Head of caudate nucleus (tissue), 42 donors: Measurements from ENCODE around the gene SMIM12.

Experiments used
- DNase-seq, 42 donors: peaks; one replicate each; pipeline versions ENCODE4 v3.0.0 to v3.0.0-alpha.2; 2020 to 2021; ENCODE audit warnings: mixed read lengths in 7 of 42
- intact Hi-C: fragments of 100-400 bp; cut with DNase I; formaldehyde crosslinking; loops from one replicate; pipeline ENCODE4 v1.15.0; 2022

The SMIM12 gene, protein sequence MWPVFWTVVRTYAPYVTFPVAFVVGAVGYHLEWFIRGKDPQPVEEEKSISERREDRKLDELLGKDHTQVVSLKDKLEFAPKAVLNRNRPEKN

DNA sequence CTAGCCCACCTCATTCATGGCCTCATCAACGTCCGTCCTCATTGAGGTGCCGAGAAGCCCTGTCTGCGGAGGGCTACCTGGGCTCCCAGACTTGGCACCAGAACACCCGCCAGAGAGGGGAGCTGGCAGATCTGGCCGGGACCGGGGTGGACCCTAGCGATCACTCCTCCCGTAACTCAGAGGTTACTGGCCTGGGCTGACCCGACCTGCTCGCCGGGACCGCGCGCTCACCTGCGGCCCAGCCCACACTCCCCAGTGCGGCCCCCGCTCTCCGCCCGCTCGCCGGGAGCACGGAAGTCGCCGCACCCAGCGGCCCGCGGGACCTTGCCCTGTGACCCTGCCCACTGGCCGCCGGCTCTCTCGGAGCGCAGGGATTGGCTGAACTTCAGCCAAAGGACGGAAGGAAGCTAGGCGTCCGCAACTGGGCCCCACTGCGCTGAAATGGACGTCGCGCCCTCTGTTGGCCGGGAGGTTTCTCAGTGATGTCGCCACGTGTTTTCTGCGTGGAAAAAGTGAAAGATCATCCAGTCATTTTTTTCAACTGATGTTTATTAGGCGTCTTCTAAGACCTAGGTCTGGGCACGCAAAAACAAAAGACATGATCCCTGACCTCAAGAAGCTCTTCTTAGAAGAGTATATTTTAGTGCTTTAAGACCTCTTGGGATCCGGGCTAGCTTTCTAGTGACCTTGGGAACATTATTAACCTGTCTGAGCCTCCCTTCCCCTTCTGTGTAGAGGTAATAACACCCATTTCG lies at the start of gene SMIM12:
TSS of gene SMIM12 (minus strand) at position 304 of the 755 bp plus-strand sequence. CDS start 3,772 bp downstream, outside the sequence.
- DNase-seq: peak; percentile 85 to 98 (median 95)
- intact Hi-C loops: loop anchor here (10.0 kb wide), 2 partner anchors 125 to 325 kb away; partner anchors contain the start of gene TMEM35B

DNA sequence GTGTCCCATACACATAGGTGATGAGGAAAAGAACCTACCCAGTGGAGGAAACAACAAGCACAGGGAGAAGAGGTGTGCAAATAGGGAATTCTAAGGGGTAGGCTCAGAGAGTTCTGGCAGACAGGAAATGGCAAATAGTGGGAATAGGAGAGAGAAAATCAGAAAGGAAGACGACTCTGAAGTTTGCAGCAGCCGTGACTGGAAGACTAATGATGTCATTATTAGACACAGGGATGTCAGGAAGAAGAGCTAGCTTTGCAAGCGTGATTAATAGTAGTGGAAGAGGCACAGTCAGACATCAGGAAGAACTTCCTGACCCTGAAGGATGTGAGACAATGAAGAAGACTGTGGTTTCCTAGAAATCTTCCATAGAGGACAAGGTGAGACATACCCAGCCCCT lies 48.8 kb upstream of the SMIM12 start:
- DNase-seq: no peak
- intact Hi-C loops: no loop called here

DNA sequence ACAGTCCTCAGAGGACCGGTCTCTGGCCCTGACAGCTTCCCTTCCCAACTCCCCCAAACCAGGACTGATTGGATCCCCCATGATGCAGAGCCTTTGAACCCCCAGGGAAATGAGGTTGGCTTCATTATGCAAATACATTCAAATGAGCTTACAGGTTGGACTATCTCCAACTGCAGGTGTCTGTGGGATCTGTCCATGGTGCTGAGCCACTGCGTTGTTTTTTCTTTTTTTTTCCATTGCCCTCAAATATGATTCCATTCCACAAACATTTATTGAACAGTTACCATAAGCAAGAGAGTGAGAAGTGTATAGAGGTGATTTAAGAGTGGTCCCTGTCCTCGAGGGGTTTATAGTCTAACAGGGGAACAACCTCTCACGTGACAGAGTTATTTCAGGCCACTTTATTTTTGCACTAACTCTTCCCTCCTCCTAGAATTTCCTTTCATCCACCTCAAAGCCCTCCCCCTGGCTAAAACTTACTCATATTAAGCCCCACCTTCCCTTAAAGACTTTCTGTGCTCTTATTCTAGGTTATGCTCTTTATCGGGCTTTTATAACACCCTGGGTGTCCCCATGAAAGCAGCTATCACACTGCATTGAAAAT lies 48.0 kb upstream of the SMIM12 start:
- intact Hi-C loops: no loop called here
- DNase-seq: peak in 1 of 42 donors; percentile 9

DNA sequence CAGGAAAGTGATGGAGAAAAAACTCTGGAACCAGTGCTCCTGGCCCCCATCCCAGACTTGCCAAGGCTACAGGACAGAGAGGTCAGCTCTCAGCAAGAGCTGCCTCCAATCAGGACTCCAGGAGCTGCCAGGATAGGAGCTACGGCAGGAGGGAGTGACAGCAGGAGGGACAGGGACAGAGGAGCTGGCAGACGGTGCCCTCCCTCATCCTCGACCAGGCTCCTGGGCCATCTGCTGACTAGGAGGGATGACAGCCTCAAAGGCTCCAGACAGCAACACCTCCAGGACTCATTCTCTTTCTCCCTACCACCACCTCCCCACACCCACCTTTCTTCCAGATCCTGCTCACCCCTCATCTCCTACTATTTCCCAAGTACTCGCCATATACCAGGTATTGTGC lies 47.2 kb upstream of the SMIM12 start:
- peak in 1 of 42 donors; percentile 18 for DNase-seq
- intact Hi-C loops: no loop called here

DNA sequence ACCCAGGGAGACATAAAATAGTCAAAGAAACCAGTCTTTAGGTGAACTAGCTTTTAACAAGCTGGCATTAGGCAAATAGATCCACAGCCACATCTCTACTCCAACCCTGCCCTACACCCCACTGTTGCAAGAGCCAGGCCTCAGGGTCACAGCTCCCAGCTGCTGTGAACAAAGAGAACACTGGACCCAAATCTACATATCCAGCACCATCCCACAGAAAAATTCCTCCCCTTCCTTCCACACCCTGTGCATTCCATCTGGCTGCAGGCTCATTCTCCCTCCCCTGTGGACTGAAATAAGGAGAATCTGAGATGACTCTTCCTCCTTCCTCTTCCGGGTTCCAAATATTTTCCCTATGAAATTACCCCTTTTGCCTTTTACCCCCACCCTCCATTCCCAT lies 46.7 kb upstream of the SMIM12 start:
- DNase-seq: no peak
- intact Hi-C loops: no loop called here

DNA sequence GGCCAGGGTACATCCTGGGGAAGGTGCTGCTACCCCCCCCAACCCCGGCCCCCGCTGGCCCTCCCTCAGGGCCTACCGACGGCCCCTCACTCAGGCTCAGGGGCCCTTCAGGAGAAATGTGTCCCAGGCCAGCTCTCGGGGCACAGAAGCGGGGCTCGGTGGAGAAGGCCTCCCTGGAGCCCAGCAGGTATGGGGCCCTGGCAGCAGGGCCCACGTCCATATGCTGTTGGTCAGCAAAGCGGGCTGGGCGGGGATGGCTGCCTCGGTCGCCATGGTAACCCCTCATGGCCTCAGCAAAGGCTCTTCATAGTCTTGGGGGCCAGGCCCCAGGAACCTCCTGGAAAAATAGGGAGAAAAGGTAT lies 45.5 kb upstream of the SMIM12 start:
- no peak for DNase-seq
- intact Hi-C loops: no loop called here

DNA sequence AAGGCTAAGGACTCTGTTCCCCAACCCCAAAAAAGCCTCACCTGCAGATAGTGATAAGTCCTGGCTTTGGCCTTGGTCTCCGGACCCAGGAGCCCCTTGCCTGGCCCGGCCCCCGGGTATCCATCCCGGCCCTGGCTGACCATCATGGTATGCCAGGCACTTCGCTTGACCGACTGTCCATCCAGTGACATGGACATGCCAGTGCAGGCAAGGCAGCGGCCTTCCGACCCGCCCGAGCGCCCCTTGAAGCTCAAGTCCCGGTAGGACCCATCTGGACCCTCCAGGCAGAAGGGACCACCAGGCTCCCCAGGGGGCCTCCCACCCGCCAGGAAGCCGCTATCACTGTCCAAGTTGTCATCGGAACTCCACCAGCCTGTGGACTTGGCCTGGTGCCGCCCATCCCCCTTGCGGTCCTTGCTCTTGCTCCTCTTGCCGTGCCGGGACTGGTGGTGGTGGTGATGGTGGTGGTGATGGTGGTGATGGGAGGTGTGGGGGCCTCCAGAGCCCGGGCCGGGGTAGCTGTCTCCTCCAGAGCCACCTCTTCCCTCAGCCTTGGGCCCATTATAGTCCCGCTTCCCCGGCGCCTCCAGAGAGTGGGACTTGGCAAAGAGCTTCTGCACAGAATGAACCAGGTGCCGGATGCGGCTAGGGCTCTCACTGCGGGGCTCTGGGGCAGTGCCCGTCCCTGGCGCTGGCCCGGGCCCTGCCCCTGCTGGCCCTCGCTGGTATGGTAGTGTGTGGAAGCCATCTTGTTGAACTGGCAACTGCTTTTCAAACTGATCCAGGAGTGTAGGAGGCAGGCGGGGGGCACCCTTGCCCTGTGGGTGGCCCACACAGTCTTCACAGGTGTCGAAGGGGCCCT lies 44.9 kb upstream of the SMIM12 start:
- intact Hi-C loops: no loop called here
- DNase-seq: peak in 2 of 42 donors; percentile 3 to 5

DNA sequence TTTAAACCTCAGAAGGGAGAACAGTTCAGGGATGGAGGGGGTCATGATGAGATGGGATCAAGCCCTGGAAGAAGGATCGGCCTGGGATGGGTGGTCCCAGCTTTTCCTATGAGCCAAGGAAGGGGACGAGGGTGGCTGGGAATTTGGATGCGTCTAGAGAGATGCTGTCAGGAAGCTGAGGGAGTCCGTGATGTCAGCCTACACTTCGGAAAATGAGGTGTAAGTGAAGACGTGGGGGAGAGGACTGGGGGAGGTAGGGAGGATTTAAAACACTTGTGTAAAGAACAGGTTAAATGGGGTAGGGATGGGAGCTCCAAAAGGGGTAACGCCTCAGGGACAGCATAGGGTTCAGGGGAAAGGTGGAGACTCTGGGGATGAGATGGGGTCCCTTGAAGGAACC lies 42.4 kb upstream of the SMIM12 start:
- intact Hi-C loops: no loop called here
- DNase-seq: peak in 8 of 42 donors; percentile 23 to 63 (median 46)

DNA sequence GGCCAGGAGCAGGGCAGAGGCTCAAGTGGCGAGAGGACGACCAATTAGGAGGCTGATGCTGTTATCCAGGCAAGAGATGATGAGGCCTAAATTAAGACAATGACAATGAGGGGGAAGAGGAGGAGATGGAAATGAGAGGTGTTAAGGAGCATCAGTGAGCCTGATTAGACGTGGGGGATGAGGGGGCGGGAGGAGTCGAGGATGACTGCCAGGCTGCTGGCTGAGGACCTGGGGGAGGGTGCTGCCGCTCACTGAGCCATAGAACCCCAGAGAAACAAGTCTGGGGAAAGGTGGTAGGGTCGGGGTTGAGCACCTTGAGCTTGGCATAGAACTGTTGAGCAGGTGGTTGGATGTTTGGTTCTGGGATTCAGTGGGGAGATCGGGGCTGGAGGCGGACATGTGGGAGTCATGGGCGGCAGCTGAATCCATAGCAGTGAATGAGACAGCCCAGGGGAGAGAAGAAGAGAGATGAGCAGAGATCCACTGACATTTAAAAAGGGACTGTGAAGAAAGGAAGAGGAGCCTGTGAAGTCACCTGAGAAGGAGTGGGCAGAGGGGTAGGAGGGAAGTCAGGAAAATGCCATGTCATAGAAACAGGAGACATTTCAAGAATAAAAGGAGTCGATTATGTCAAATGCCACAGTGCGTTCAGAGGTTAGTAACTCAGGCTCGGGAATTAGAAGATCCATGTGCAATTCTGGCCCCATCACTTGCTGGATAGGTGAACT lies 41.4 kb upstream of the SMIM12 start:
- intact Hi-C loops: no loop called here
- DNase-seq: peak in 39 of 42 donors; percentile 36 to 91 (median 68)

DNA sequence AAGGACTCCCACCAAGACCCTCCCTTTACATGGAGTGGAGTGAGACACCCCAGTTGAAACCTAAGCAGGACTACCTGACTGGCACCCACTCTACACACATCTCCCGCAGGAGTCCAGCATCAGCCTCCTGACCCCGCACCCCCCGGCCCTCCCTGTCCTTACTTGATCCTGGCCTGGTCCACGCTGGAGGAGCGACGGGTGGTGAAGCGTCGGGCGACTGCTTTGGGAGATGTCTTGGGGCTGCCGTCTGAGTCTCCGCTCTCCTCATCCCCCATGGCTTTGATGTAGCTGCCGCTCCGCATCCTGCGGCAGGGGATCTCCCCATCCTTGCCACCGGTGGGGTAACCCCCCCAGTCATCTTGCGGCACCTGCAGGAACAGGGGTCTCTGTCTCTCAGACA lies 40.4 kb upstream of the SMIM12 start:
- DNase-seq: peak in 5 of 42 donors; percentile 3 to 29 (median 8)
- intact Hi-C loops: no loop called here

DNA sequence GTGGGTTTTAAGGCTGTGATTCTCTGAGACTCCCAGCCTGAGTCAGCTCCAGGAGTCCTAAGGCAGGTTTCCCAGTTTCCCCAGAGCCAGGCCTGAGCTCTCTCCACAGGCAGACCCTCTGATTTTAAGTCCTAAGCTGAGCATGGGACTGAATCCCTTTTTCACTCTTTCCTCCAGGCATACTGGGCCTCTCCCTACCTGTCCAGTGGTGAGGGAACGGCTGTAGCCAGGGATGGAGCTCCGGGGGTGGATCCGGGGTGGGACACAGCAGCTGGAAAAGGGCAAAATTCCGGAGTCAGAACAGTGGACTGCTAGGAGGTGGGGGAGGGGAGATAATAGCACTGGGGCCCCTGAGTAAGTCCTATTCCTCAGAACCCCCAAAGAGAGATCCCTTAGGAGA lies 39.9 kb upstream of the SMIM12 start:
- peak in 5 of 42 donors; percentile 1 to 13 (median 4) for DNase-seq
- intact Hi-C loops: no loop called here

DNA sequence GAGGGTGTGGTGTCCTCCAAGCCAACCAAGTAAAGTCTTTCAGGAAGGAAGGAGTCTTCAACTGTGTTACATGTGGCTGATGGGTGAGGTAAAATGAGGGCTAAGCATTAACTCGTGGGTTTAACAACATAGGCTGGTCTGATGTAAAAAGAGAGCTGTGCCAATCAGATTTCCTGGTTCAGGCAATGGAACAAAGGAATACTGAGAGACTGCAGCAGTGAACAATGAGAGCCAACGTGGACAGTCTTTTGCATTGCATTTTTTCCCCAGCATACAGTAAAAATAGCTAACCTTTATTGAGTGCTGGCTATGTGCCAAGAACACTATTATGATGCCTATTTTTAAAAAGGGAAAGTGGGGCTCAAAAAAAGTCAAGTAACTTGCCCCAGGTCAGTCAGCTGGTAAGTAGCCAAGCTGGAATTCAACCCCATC lies 38.8 kb upstream of the SMIM12 start:
- peak in 3 of 42 donors; percentile 1 to 24 (median 4) for DNase-seq
- intact Hi-C loops: no loop called here

DNA sequence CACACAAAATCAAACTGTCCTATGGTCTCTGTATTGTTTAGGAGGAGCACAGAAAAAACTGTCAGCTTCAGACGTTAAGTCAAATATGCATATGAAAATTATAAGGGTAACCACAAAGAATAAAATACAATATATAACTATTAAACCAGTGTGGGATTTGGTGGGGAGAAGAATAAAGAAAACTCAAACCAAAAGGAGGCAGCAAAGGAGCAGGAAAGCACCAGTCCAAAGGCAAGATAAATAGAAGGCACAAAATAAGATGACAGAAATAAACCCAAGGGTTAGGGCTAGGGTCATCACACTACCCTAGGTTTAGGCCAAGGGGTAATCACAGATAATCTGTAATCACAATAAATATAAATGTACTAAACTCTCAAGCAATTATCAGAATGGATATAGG lies 37.1 kb upstream of the SMIM12 start:
- intact Hi-C loops: no loop called here
- DNase-seq: peak in 2 of 42 donors; percentile 1 to 5

DNA sequence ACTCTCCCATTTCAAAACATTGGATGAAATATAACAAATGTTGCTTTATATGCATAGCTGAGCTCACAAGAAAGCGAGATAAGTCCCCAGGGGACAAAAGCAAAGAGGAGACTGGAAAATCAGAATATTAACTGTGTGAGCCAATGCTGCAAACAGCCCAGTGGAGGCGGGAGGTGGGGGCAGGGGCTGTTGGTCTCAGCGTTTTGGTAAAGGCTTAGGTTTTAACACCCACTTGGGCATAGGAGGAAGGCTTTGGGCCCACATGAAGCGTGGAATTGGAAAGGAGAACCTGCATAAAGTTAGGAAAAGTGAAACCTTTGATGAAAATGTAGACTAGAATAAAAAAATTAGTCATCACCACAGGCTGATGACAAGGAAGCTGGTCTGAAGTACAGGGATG lies 30.2 kb upstream of the SMIM12 start:
- intact Hi-C loops: no loop called here
- DNase-seq: peak in 4 of 42 donors; percentile 3 to 31 (median 14)

DNA sequence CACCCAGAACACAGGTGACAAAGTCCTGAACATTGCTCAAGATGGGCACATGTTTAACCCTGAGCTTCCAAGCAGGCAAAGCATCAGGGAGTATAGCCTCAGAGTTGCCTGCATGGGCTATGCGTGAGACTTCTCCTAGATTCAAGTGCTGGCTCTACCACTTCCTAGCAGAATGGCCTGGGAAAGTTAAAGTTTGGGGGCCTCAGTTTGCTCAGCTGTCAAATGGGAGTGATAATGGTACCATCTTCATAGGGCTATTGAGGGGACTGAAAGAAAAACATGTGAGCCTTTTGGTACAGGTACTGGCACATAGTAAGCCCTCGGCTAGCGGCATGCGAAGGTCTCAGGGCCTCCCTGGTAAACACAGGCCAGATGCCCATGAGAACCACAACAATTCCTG lies 28.0 kb upstream of the SMIM12 start:
- peak in 3 of 42 donors; percentile 2 to 11 (median 4) for DNase-seq
- intact Hi-C loops: no loop called here

DNA sequence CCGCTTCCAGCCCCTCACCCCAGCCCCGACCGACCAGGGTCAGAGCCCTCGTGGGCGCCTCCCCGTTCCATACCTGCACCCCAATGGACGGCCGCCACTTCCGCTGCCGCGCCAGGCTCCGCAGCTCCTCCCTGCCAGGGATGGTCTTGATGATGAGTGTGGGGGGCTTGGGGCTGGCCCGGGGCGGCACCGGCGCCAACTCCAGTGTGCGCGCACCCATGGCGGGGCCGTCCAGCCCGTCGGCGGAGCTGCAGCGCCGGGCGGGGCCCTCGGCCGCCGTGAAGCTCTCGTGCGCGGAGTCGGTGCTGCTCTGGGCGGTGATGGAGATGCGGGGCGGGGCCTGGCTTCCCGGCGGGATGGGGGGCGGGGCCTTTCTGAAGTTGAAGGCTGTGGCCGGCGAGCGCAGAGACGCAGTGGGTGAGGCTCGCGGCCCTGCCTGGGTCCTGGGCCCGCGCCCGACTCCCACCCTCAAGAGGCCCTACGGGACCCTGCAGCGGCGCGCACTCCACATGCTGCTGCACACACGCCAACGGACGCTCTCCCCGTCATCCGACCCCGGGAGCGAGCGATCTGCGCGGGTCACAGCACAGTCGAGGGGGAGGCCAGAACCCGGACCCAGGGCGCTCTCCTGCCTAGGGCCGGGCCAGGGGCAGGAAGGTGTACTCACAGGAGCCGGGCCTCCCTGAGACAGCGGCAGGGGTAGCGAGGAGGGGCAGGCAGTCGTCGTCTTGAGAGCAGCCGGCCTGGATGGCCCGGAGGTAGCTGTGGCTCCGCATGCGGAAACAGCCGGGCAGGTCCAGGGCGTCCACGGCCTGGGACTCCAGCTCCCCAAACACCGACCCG lies 26.1 kb upstream of the SMIM12 start:
- intact Hi-C loops: no loop called here
- peak in 23 of 42 donors; percentile 33 to 72 (median 53) for DNase-seq

DNA sequence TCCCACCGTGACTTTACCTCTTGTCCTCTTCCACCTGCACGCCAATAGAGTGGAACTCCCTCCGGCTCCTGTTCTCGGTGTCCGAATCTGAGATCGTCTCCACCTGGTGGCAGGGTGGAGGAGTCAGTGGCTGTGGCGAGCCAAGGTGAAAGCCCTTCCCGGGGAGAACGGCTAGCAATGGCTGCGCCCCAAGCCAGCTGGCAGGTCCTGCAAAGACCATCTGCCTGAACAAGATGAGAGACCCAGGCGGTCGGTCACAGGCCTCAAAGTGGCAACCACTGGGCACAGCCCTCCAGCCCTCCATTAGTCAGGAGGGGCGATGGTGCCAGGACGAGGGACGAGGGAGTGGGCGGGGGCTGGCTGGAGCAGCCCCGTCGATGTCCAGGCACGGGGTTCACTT lies 25.4 kb upstream of the SMIM12 start:
- DNase-seq: peak in 4 of 42 donors; percentile 3 to 20 (median 12)
- intact Hi-C loops: no loop called here

DNA sequence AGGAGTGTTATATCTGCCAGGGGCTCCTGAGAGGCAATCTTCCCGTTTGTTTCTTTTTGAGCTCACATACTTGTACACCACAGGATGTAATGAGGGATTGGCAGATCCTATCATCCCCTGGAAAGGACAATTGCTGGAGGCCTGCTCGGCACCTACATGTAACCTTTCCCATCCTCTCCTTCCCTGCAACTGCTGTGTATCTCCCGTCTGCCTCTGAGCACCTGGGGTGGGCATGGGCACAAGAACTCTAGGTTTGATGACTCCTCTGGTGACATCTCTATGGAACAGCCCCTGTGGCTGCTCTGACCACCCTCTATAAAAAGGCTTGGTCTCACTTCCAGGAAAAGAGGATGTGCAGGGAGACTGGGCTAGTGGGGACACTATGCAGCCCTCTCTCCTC lies 25.0 kb upstream of the SMIM12 start:
- intact Hi-C loops: no loop called here
- peak in 2 of 42 donors; percentile 3 to 10 for DNase-seq
